HG03442 (cell line): ENCODE measurements around the gene RFPL4A.
"Not testable (repeated sequence)": the region's sequence is repeated elsewhere in the genome, so short reads cannot be mapped to it uniquely, and the experiment has no call there.

Source experiments
- ATAC-seq: cut with Tn5 transposase; IDR thresholded peaks from one replicate; pipeline ENCODE4 v1.9.1; 2021; ENCODE audit warnings: mild to moderate bottlenecking, moderate library complexity; ENCODE audit not compliant: unreplicated experiment

RFPL4A gene

GRCh38 chr19:55758797-55759196 is at the start of gene RFPL4A:
TSS of gene RFPL4A (plus strand) at chr19:55759097. CDS start at chr19:55761801, 2,704 bp downstream.
- not testable (repeated sequence) for ATAC-seq

- no peak for ATAC-seq
Observed at GRCh38 chr19:55711719-55712118, 47.2 kb upstream of the RFPL4A start.

- ATAC-seq, result no peak
Observed at GRCh38 chr19:55712804-55713631, 45.9 kb upstream of the RFPL4A start.

GRCh38 chr19:55716531-55716930 is 42.4 kb upstream of the RFPL4A start:
- ATAC-seq, result no peak

GRCh38 chr19:55717251-55717650 is 41.6 kb upstream of the RFPL4A start:
- no peak for ATAC-seq

- ATAC-seq, result not testable (repeated sequence)
Observed at GRCh38 chr19:55717879-55718711, 40.8 kb upstream of the RFPL4A start.

GRCh38 chr19:55720214-55720746 is 38.6 kb upstream of the RFPL4A start:
- no peak for ATAC-seq

GRCh38 chr19:55720801-55721200 is 38.1 kb upstream of the RFPL4A start:
- ATAC-seq, result no peak

- ATAC-seq, result no peak
Observed at GRCh38 chr19:55723491-55723890, 35.4 kb upstream of the RFPL4A start.

- not testable (repeated sequence) for ATAC-seq
Observed at GRCh38 chr19:55730378-55730777, 28.5 kb upstream of the RFPL4A start.

- no peak for ATAC-seq
Observed at GRCh38 chr19:55738302-55738701, 20.6 kb upstream of the RFPL4A start, which contains the start of gene NLRP9. TSS of gene NLRP9 (minus strand) at chr19:55738402. CDS start at chr19:55738374, 28 bp downstream.

GRCh38 chr19:55750715-55751114 is 8.2 kb upstream of the RFPL4A start:
- no peak for ATAC-seq

GRCh38 chr19:55753401-55753800 is 5.5 kb upstream of the RFPL4A start:
- no peak for ATAC-seq

- not testable (repeated sequence) for ATAC-seq
Observed at GRCh38 chr19:55756808-55757207, 2.1 kb upstream of the RFPL4A start.

GRCh38 chr19:55766466-55766865 is 7.6 kb downstream of the RFPL4A start:
- no peak for ATAC-seq

- not testable (repeated sequence) for ATAC-seq
Observed at GRCh38 chr19:55768818-55769217, 9.9 kb downstream of the RFPL4A start, which contains the start of gene RFPL4AL1. TSS of gene RFPL4AL1 (plus strand) at chr19:55769118. CDS start at chr19:55771805, 2,687 bp downstream.

- not testable (repeated sequence) for ATAC-seq
Observed at GRCh38 chr19:55769632-55770031, 10.7 kb downstream of the RFPL4A start.

GRCh38 chr19:55777528-55777927 is 18.6 kb downstream of the RFPL4A start:
- ATAC-seq, result no peak

GRCh38 chr19:55778331-55778730 is 19.4 kb downstream of the RFPL4A start:
- ATAC-seq, result no peak

GRCh38 chr19:55781112-55781511 is 22.2 kb downstream of the RFPL4A start:
- ATAC-seq, result no peak

GRCh38 chr19:55795021-55795420 is 36.1 kb downstream of the RFPL4A start:
- no peak for ATAC-seq
